Measurements from ENCODE around the gene NKX1-2. TPM values are rescaled to one million over a fixed set of nuclear protein-coding genes. Genes with fewer than 3 reads are reported as not detected.

Gene NKX1-2
- polyA plus RNA-seq, 1 of the 3 experiments (the other 2 are of a cell fraction) = not detected

- TF ChIP-seq USF1 (IDR thresholded peaks at IDR 0.05; ENCODE audit: borderline replicate concordance, low read depth) (no peak), NFIC (IDR thresholded peaks at IDR 0.05; ENCODE audit: borderline replicate concordance) (no peak)
These were observed 27.1 kb downstream of the NKX1-2 start (continued) for GRCh38 chr10:124422742-124423141.

DNA sequence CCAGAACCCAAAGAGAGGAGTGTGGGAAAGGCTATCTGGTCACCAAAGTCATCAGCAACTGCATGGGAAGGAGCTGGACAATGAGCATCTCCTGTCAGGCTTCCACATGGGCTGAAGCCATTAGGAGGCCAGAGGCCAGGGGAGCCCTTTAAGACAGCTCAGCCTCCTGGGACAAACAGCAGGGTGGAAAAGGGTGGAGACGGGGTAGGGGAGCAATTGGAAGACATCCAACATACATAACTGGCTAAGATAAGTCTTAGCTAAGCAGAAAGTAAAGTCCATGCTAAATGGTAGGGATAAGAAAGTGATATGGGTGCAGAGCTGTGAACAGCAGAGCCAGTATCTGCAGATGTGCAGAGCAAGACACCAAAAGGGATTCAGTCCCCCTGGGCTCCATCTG, 29.6 kb downstream of the NKX1-2 start:
- Histone ChIP-seq H3K4me2 (no peak overlapping the region), H3F3A (replicated peaks; ENCODE audit: insufficient read depth) (no peaks in the 10 kb centered on the region), H3K9ac (no peak overlapping the region), H4K20me1 (ENCODE audit: insufficient read depth) (peaks cover 17% of the 10 kb centered on the region), H3K4me1 (ENCODE audit: control insufficient read depth in 1 of 2, insufficient read depth in 2 of 2, low read depth in 1 of 2, low read length in 1 of 2) (peaks cover 0 to 6% of the 10 kb centered on the region in 2 experiments; a peak in 1 of 4 replicates), H3K27ac (ENCODE audit: low read depth in 2 of 2, low read length in 1 of 2) (no peak overlapping the region), H3K4me3 (ENCODE audit: low read depth in 2 of 2, low read length in 1 of 2) (no peak overlapping the region), H3K9me2 (no peaks in the 10 kb centered on the region), H2AFZ (ENCODE audit: low read depth) (no peak overlapping the region), H3K36me3 (replicated peaks in 1 of 2; ENCODE audit: control insufficient read depth in 1 of 2, insufficient read depth in 2 of 2, low read length in 1 of 2) (no peaks in the 10 kb centered on the region), H3K9me3 (no peaks in the 10 kb centered on the region), H3K27me3 (ENCODE audit: insufficient read depth) (peaks cover 14% of the 10 kb centered on the region; the same call in 1 of the 2 replicates), H3K79me2 (ENCODE audit: insufficient read depth) (peaks cover 30% of the 10 kb centered on the region)
- no peak for DNase-seq
- POLR2A ChIA-PET = no interaction called here
- TF ChIP-seq MAX (IDR thresholded peaks at IDR 0.05; ENCODE audit: low read depth) = no peak
- TF ChIP-seq USF1 (IDR thresholded peaks at IDR 0.05; ENCODE audit: borderline replicate concordance, low read depth) = no peak
- no peak for TF ChIP-seq REST (IDR thresholded peaks at IDR 0.05; ENCODE audit: low read depth, low read length)
- TF ChIP-seq SIN3A (IDR thresholded peaks at IDR 0.05; ENCODE audit: borderline replicate concordance, low read depth, low read length) = no peak
- TF ChIP-seq IRF3 (IDR thresholded peaks at IDR 0.05; ENCODE audit: low read depth, low read length) = no peak
- TF ChIP-seq NRF1 (IDR thresholded peaks at IDR 0.05; ENCODE audit: low read depth, low read length) = no peak
- TF ChIP-seq USF2 (IDR thresholded peaks at IDR 0.05; ENCODE audit: borderline replicate concordance, low read depth, low read length) = no peak
- TF ChIP-seq, protein P1, sequence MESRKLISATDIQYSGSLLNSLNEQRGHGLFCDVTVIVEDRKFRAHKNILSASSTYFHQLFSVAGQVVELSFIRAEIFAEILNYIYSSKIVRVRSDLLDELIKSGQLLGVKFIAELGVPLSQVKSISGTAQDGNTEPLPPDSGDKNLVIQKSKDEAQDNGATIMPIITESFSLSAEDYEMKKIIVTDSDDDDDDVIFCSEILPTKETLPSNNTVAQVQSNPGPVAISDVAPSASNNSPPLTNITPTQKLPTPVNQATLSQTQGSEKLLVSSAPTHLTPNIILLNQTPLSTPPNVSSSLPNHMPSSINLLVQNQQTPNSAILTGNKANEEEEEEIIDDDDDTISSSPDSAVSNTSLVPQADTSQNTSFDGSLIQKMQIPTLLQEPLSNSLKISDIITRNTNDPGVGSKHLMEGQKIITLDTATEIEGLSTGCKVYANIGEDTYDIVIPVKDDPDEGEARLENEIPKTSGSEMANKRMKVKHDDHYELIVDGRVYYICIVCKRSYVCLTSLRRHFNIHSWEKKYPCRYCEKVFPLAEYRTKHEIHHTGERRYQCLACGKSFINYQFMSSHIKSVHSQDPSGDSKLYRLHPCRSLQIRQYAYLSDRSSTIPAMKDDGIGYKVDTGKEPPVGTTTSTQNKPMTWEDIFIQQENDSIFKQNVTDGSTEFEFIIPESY (IDR thresholded peaks at IDR 0.05; ENCODE audit: borderline replicate concordance, low read depth) = no peak
- TF ChIP-seq RAD21 (IDR thresholded peaks at IDR 0.05; ENCODE audit: low read length) = no peak
- TF ChIP-seq POLR2AphosphoS5 (IDR thresholded peaks at IDR 0.05; ENCODE audit: low read depth, low read length) = no peak
- TF ChIP-seq GABPA (IDR thresholded peaks at IDR 0.05; ENCODE audit: low read depth) = no peak
- no peak for TF ChIP-seq RCOR1 (IDR thresholded peaks at IDR 0.05; ENCODE audit: low read length)
- no peak for TF ChIP-seq MEF2A (IDR thresholded peaks at IDR 0.05; ENCODE audit: borderline replicate concordance, low read depth)
- TF ChIP-seq CHD2 (IDR thresholded peaks at IDR 0.05; ENCODE audit: low read length, partially characterized antibody) = no peak
- no peak for TF ChIP-seq FOXM1 (IDR thresholded peaks at IDR 0.05; ENCODE audit: low read depth)
- no peak for TF ChIP-seq PBX3 (IDR thresholded peaks at IDR 0.05)
- no peak for TF ChIP-seq EP300 (IDR thresholded peaks at IDR 0.05; ENCODE audit: borderline replicate concordance in 1 of 2, low read depth in 1 of 2, low read length in 1 of 2)
- no peak for TF ChIP-seq MXI1 (IDR thresholded peaks at IDR 0.05; ENCODE audit: low read depth, low read length)
- WGBS (ENCODE audit: low lambda C conversion rate) = 30% methylated on average over 1 of the region's 1 CpG
- CTCF ChIA-PET = interaction anchor here (1.0 to 2.8 kb wide), 2 partner anchors 47 to 426 kb away, joined by 3 to 10 read pairs; no protein-coding TSS in a partner anchor

All from SK-N-SH (cell line).